ENCODE results near the gene MAP2K6.

The MAP2K6 gene

GRCh38 chr17:69533481-69534234 is 119.2 kb downstream of the MAP2K6 start:
- no peaks in the 10 kb centered on the region for H4K20me1 ChIP-seq (ENCODE audit: insufficient read depth)
- no peak for TF ChIP-seq CTCF (conservative IDR thresholded peaks at IDR 0.05; ENCODE audit: low read depth, low read length)
- H3K4me1 ChIP-seq (ENCODE audit: low read depth, poor library complexity, severe bottlenecking), result no peaks in the 10 kb centered on the region
- no peak overlapping the region for H3K4me3 ChIP-seq (IDR thresholded peaks at IDR 0.05; ENCODE audit: insufficient read depth, low read depth, low read length)
- H3K27me3 ChIP-seq (ENCODE audit: insufficient read depth, low read depth), result no peaks in the 10 kb centered on the region
- H3K27ac ChIP-seq, result no peak overlapping the region
- no peaks in the 10 kb centered on the region for H3K36me3 ChIP-seq (ENCODE audit: insufficient read depth)
- H3K79me2 ChIP-seq (ENCODE audit: insufficient read depth, low read depth), result no peaks in the 10 kb centered on the region
- H2AFZ ChIP-seq (ENCODE audit: low read depth), result no peak overlapping the region
- H3K4me2 ChIP-seq, result no peak overlapping the region
- no peak overlapping the region for H3K9ac ChIP-seq

GRCh38 chr17:69534235-69534621 is 119.7 kb downstream of the MAP2K6 start:
- TF ChIP-seq CTCF (conservative IDR thresholded peaks at IDR 0.05; ENCODE audit: low read depth, low read length), result no peak
- no peaks in the 10 kb centered on the region for H3K4me1 ChIP-seq (ENCODE audit: low read depth, poor library complexity, severe bottlenecking)
- H3K27ac ChIP-seq, result no peak overlapping the region
- no peaks in the 10 kb centered on the region for H3K79me2 ChIP-seq (ENCODE audit: insufficient read depth, low read depth)
- no peaks in the 10 kb centered on the region for H3K27me3 ChIP-seq (ENCODE audit: insufficient read depth, low read depth)
- no peak overlapping the region for H2AFZ ChIP-seq (ENCODE audit: low read depth)
- H3K4me2 ChIP-seq, result no peak overlapping the region
- H3K9ac ChIP-seq, result no peak overlapping the region
- H3K36me3 ChIP-seq (ENCODE audit: insufficient read depth), result no peaks in the 10 kb centered on the region
- no peak overlapping the region for H3K4me3 ChIP-seq (IDR thresholded peaks at IDR 0.05; ENCODE audit: insufficient read depth, low read depth, low read length)
- no peaks in the 10 kb centered on the region for H4K20me1 ChIP-seq (ENCODE audit: insufficient read depth)

GRCh38 chr17:69535016-69535570 is 120.6 kb downstream of the MAP2K6 start:
- H4K20me1 ChIP-seq (ENCODE audit: insufficient read depth), result no peaks in the 10 kb centered on the region
- TF ChIP-seq CTCF (conservative IDR thresholded peaks at IDR 0.05; ENCODE audit: low read depth, low read length), result no peak
- H3K4me1 ChIP-seq (ENCODE audit: low read depth, poor library complexity, severe bottlenecking), result no peaks in the 10 kb centered on the region

GRCh38 chr17:69538795-69539194 is 124.3 kb downstream of the MAP2K6 start:
- H3K79me2 ChIP-seq (ENCODE audit: insufficient read depth, low read depth), result no peaks in the 10 kb centered on the region
- no peaks in the 10 kb centered on the region for H4K20me1 ChIP-seq (ENCODE audit: insufficient read depth)
- no peak overlapping the region for H3K4me3 ChIP-seq (IDR thresholded peaks at IDR 0.05; ENCODE audit: insufficient read depth, low read depth, low read length)
- no peak overlapping the region for H3K4me2 ChIP-seq
- no peak overlapping the region for H2AFZ ChIP-seq (ENCODE audit: low read depth)
- no peak for TF ChIP-seq CTCF (conservative IDR thresholded peaks at IDR 0.05; ENCODE audit: low read depth, low read length)
- H3K36me3 ChIP-seq (ENCODE audit: insufficient read depth), result no peaks in the 10 kb centered on the region
- no peak overlapping the region for H3K9ac ChIP-seq
- H3K27me3 ChIP-seq (ENCODE audit: insufficient read depth, low read depth), result no peaks in the 10 kb centered on the region
- H3K4me1 ChIP-seq (ENCODE audit: low read depth, poor library complexity, severe bottlenecking), result no peaks in the 10 kb centered on the region
- H3K27ac ChIP-seq, result no peak overlapping the region

More at GRCh38 chr17:69535016-69535570, 120.6 kb downstream of the MAP2K6 start:
- Histone ChIP-seq H3K4me3 (IDR thresholded peaks at IDR 0.05; ENCODE audit: insufficient read depth, low read depth, low read length) (no peak overlapping the region), H3K27me3 (ENCODE audit: insufficient read depth, low read depth) (no peaks in the 10 kb centered on the region), H3K27ac (no peak overlapping the region), H3K36me3 (ENCODE audit: insufficient read depth) (no peaks in the 10 kb centered on the region), H3K79me2 (ENCODE audit: insufficient read depth, low read depth) (no peaks in the 10 kb centered on the region), H3K9ac (no peak overlapping the region), H2AFZ (ENCODE audit: low read depth) (no peak overlapping the region), H3K4me2 (no peak overlapping the region)
